ENCODE measurements around the gene DRD3.

Gene DRD3

GRCh38 chr3:114157321-114157720 lies 21.5 kb downstream of the DRD3 start:
- TF ChIP-seq CTCF (IDR thresholded peaks at IDR 0.05) = no peak
- no peak for TF ChIP-seq ZFX (IDR thresholded peaks at IDR 0.05; ENCODE audit: borderline replicate concordance)
- H3K27ac ChIP-seq = no peak overlapping the region

- TF ChIP-seq ZFX (IDR thresholded peaks at IDR 0.05; ENCODE audit: borderline replicate concordance) (no peak), CTCF (IDR thresholded peaks at IDR 0.05) (peak; percentile 85)
- no peak overlapping the region for H3K27ac ChIP-seq
These were observed 23.5 kb downstream of the DRD3 start for GRCh38 chr3:114155370-114155821.

- no peak overlapping the region for H3K27ac ChIP-seq
- TF ChIP-seq CTCF (IDR thresholded peaks at IDR 0.05) (no peak), ZFX (IDR thresholded peaks at IDR 0.05; ENCODE audit: borderline replicate concordance) (no peak)
These were observed 24.5 kb downstream of the DRD3 start for GRCh38 chr3:114154321-114154821.

GRCh38 chr3:114152519-114153151 lies 26.2 kb downstream of the DRD3 start:
- TF ChIP-seq ZFX (IDR thresholded peaks at IDR 0.05; ENCODE audit: borderline replicate concordance) (no peak), CTCF (IDR thresholded peaks at IDR 0.05) (peak; percentile 97)
- H3K27ac ChIP-seq = no peak overlapping the region

GRCh38 chr3:114151091-114151490 lies 27.8 kb downstream of the DRD3 start:
- TF ChIP-seq CTCF (IDR thresholded peaks at IDR 0.05) (no peak), ZFX (IDR thresholded peaks at IDR 0.05; ENCODE audit: borderline replicate concordance) (no peak)
- H3K27ac ChIP-seq = no peak overlapping the region

GRCh38 chr3:114147251-114147650 lies 31.6 kb downstream of the DRD3 start:
- TF ChIP-seq CTCF (IDR thresholded peaks at IDR 0.05) = peak; percentile 46
- no peak for TF ChIP-seq ZFX (IDR thresholded peaks at IDR 0.05; ENCODE audit: borderline replicate concordance)
- H3K27ac ChIP-seq = no peak overlapping the region

GRCh38 chr3:114144909-114145688 lies 33.8 kb downstream of the DRD3 start:
- H3K27ac ChIP-seq = no peak overlapping the region
- no peak for TF ChIP-seq CTCF (IDR thresholded peaks at IDR 0.05)
- no peak for TF ChIP-seq ZFX (IDR thresholded peaks at IDR 0.05; ENCODE audit: borderline replicate concordance)
